Liver (tissue), 2 donors: ENCODE measurements around the gene FAT2.

ENCODE experiments used
- YY1 ChIP-seq: IDR thresholded peaks from 2 replicates; pipeline ENCODE4 v1.6.1; 2016; ENCODE audit warnings: antibody characterized with exemption, mild to moderate bottlenecking
- TF ChIP-seq, protein P1 (sequence below): IDR thresholded peaks from 2 replicates; pipeline ENCODE4 v1.6.1; 2016; ENCODE audit warnings: antibody characterized with exemption, mild to moderate bottlenecking
- TF ChIP-seq, protein P2 (sequence below): fragments of 150-350 bp; IDR thresholded peaks from 2 replicates; pipeline ENCODE4 v1.5.1; 2017; ENCODE audit warnings: improper control_type of control experiment, low read depth, low read length; ENCODE audit not compliant: missing input control
- TF ChIP-seq, protein P3 (sequence below): IDR thresholded peaks from 2 replicates; pipeline ENCODE4 v1.6.1; 2016; ENCODE audit warnings: antibody characterized with exemption
- donor health status: healthy.

DNA sequence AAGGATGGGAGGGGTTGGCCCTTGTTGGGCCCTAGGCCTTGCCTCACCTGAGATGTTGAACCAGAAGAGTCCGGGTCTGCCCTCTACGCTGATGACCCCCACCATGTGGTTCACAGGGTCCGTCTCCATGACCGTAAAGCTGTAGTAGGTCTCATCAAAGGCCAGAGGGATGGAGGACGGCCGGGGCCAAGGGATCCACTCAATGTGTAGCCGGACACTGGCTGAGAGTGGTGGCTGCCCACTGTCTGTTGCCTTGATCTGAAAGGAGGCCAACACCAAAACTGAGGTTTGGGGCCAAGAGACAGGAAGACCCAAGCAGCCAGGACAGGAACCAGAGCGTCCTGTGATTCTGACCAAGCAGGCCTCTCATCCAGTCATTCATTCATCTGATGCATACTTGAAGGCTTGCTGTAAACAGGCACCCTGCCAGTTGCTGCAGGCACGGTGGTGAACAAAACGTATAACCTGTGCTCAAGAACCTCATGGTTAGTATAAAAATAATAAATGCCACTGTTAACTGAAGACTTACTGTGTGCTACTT is 37.9 kb downstream of the FAT2 start:
- TF ChIP-seq, protein P1, sequence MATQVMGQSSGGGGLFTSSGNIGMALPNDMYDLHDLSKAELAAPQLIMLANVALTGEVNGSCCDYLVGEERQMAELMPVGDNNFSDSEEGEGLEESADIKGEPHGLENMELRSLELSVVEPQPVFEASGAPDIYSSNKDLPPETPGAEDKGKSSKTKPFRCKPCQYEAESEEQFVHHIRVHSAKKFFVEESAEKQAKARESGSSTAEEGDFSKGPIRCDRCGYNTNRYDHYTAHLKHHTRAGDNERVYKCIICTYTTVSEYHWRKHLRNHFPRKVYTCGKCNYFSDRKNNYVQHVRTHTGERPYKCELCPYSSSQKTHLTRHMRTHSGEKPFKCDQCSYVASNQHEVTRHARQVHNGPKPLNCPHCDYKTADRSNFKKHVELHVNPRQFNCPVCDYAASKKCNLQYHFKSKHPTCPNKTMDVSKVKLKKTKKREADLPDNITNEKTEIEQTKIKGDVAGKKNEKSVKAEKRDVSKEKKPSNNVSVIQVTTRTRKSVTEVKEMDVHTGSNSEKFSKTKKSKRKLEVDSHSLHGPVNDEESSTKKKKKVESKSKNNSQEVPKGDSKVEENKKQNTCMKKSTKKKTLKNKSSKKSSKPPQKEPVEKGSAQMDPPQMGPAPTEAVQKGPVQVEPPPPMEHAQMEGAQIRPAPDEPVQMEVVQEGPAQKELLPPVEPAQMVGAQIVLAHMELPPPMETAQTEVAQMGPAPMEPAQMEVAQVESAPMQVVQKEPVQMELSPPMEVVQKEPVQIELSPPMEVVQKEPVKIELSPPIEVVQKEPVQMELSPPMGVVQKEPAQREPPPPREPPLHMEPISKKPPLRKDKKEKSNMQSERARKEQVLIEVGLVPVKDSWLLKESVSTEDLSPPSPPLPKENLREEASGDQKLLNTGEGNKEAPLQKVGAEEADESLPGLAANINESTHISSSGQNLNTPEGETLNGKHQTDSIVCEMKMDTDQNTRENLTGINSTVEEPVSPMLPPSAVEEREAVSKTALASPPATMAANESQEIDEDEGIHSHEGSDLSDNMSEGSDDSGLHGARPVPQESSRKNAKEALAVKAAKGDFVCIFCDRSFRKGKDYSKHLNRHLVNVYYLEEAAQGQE, result no peak
- TF ChIP-seq, protein P2, sequence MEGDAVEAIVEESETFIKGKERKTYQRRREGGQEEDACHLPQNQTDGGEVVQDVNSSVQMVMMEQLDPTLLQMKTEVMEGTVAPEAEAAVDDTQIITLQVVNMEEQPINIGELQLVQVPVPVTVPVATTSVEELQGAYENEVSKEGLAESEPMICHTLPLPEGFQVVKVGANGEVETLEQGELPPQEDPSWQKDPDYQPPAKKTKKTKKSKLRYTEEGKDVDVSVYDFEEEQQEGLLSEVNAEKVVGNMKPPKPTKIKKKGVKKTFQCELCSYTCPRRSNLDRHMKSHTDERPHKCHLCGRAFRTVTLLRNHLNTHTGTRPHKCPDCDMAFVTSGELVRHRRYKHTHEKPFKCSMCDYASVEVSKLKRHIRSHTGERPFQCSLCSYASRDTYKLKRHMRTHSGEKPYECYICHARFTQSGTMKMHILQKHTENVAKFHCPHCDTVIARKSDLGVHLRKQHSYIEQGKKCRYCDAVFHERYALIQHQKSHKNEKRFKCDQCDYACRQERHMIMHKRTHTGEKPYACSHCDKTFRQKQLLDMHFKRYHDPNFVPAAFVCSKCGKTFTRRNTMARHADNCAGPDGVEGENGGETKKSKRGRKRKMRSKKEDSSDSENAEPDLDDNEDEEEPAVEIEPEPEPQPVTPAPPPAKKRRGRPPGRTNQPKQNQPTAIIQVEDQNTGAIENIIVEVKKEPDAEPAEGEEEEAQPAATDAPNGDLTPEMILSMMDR, result no peak
- TF ChIP-seq, protein P3, sequence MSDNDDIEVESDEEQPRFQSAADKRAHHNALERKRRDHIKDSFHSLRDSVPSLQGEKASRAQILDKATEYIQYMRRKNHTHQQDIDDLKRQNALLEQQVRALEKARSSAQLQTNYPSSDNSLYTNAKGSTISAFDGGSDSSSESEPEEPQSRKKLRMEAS, result no peak
- TF ChIP-seq YY1, result no peak
